Glutamatergic neuron (in vitro differentiated cells): Measurements from ENCODE around the gene HIKESHI. TPM values are rescaled to one million over a fixed set of nuclear protein-coding genes. Genes with fewer than 3 reads are reported as not detected.

Source experiments
- DNase-seq: peaks from one replicate; pipeline ENCODE4 v3.0.0; 2022
- H3K27ac Mint-ChIP-seq: one replicate; pipeline ENCODE4 v1.8.0; 2020; ENCODE audit warnings: mild to moderate bottlenecking, mixed read lengths, inconsistent platforms; ENCODE audit not compliant: unreplicated experiment
- H3K27me3 Mint-ChIP-seq: one replicate; pipeline ENCODE4 v1.8.0; 2020; ENCODE audit warnings: mild to moderate bottlenecking, moderate library complexity, mixed read lengths, inconsistent platforms; ENCODE audit not compliant: unreplicated experiment
- H3K36me3 Mint-ChIP-seq: one replicate; pipeline ENCODE4 v1.8.0; 2020; ENCODE audit warnings: mild to moderate bottlenecking, mixed read lengths, inconsistent platforms; ENCODE audit not compliant: unreplicated experiment
- H3K4me1 Mint-ChIP-seq: one replicate; pipeline ENCODE4 v1.8.0; 2020; ENCODE audit warnings: mild to moderate bottlenecking, low read depth, mixed read lengths, inconsistent platforms; ENCODE audit not compliant: unreplicated experiment
- H3K4me3 Mint-ChIP-seq: one replicate; pipeline ENCODE4 v1.8.0; 2020; ENCODE audit warnings: mild to moderate bottlenecking, mixed read lengths, inconsistent platforms; ENCODE audit not compliant: unreplicated experiment
- H3K9me3 Mint-ChIP-seq: one replicate; pipeline ENCODE4 v1.8.0; 2020; ENCODE audit warnings: mild to moderate bottlenecking, moderate library complexity, mixed read lengths, inconsistent platforms; ENCODE audit not compliant: unreplicated experiment
- CTCF ChIP-seq: fragments of 200-600 bp; sonication (generic); IDR thresholded peaks from one replicate; pipeline ENCODE4 v1.5.0; 2021; ENCODE audit not compliant: partially characterized antibody, unreplicated experiment
- long read RNA-seq: library from polyadenylated mRNA; unstranded; transcript quantifications from one replicate; pipeline ENCODE4 v2.0.0, GENCODE V29; 2020; ENCODE audit not compliant: unreplicated experiment
- total RNA-seq: library from RNA; stranded (reverse); fragmentation: NEBNext Ultra II Directional; extraction: Animal tissue kit (Norgen Biotek cat#: 25700); gene quantifications from one replicate; pipeline ENCODE4 v1.2.1, GENCODE V29; 2021; ENCODE audit not compliant: unreplicated experiment

HIKESHI gene
- total RNA-seq, result 44.7 TPM
- long read RNA-seq, transcript HIKESHI-201 (5 exons, 1,113 nt), result major isoform, 37 of 44 reads
- long read RNA-seq, partial matches to known transcripts, result 0 of 44 reads
- long read RNA-seq, other reads (novel, unspliced or antisense), result 5 of 44 reads

GRCh38 chr11:86302092-86302793 is at the start of gene HIKESHI:
Gene HIKESHI (plus strand): TSS chr11:86302240. CDS start chr11:86302449, 209 bp downstream.
- H3K27ac Mint-ChIP-seq, result peak within 1 kb of the TSS; percentile 94

GRCh38 chr11:86255896-86256295 is 46.1 kb upstream of the HIKESHI start:
- H3K9me3 Mint-ChIP-seq, result no peaks in the 10 kb centered on the region
- no peaks in the 10 kb centered on the region for H3K36me3 Mint-ChIP-seq
- no peak overlapping the region for H3K4me3 Mint-ChIP-seq
- H3K27me3 Mint-ChIP-seq, result no peaks in the 10 kb centered on the region
- no peaks in the 10 kb centered on the region for H3K4me1 Mint-ChIP-seq
- DNase-seq, result no peak
- no peak overlapping the region for H3K27ac Mint-ChIP-seq
- no peak for TF ChIP-seq CTCF

More at GRCh38 chr11:86302092-86302793, at the start of gene HIKESHI:
- Mint-ChIP-seq H3K9me3 (peaks cover 2% of the 10 kb centered on the region), H3K36me3 (no peaks in the 10 kb centered on the region), H3K4me3 (peak within 1 kb of the TSS; percentile 100), H3K4me1 (peaks cover 4% of the 10 kb centered on the region), H3K27me3 (peaks cover 2% of the 10 kb centered on the region)
- TF ChIP-seq CTCF, result no peak
- peak; percentile 95 for DNase-seq

GRCh38 chr11:86256608-86257007 is 45.4 kb upstream of the HIKESHI start:
- DNase-seq, result no peak
- Mint-ChIP-seq H3K9me3 (no peaks in the 10 kb centered on the region), H3K4me3 (no peak overlapping the region), H3K36me3 (no peaks in the 10 kb centered on the region), H3K27me3 (no peaks in the 10 kb centered on the region), H3K27ac (no peak overlapping the region), H3K4me1 (no peaks in the 10 kb centered on the region)
- TF ChIP-seq CTCF, result no peak

GRCh38 chr11:86257446-86257845 is 44.6 kb upstream of the HIKESHI start:
- H3K9me3 Mint-ChIP-seq, result no peaks in the 10 kb centered on the region
- H3K4me1 Mint-ChIP-seq, result no peaks in the 10 kb centered on the region
- DNase-seq, result no peak
- H3K27ac Mint-ChIP-seq, result no peak overlapping the region
- no peak for TF ChIP-seq CTCF
- H3K36me3 Mint-ChIP-seq, result no peaks in the 10 kb centered on the region
- H3K27me3 Mint-ChIP-seq, result no peaks in the 10 kb centered on the region
- no peak overlapping the region for H3K4me3 Mint-ChIP-seq

- Mint-ChIP-seq H3K36me3 (no peaks in the 10 kb centered on the region), H3K4me3 (no peak overlapping the region), H3K27me3 (no peaks in the 10 kb centered on the region), H3K4me1 (no peaks in the 10 kb centered on the region), H3K27ac (no peak overlapping the region), H3K9me3 (peaks cover 2% of the 10 kb centered on the region)
- TF ChIP-seq CTCF, result no peak
- DNase-seq, result no peak
These were observed 42.3 kb upstream of the HIKESHI start for GRCh38 chr11:86259730-86260129.
